ENCODE measurements around the gene P4HA3. TPM values are rescaled to one million over a fixed set of nuclear protein-coding genes. Genes with fewer than 3 reads are reported as not detected.

Gene P4HA3
- total and polyA plus RNA-seq, 2 experiments from 2014 or later, result 0.27 TPM; not detected in 1

DNA sequence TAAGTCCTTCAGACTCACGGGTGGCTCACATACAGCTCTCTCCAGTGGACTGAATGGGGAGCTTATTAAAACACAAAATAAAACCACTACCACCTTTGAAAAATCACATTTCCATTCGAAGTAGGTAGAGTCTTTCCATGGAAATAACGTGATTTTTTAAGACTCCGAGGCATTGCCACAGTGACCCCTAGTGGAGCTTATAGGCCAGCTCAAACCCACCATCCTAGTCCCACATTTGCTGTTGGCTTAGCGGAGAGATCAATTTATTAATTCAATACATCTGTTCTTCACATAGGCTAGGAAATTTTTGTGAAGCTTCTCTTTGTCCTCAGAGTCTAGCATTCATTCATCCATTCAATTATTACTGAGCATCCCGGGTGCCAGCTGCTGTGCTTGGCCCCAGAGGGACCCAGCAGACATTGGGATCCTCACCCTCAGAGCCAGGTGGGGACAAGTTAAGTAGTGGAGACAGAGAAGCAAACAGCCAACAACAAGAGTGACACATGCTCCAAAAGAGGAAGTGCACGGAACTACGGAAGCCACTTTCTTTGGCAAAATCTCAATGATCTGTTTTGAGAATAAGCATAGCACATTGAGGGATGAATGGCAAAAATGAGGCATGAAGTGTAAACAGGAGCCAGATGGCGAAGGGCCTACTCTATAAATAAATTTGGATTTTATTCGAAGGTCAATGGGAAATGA, 10.2 kb upstream of the P4HA3 start:
- no peaks in the 10 kb centered on the region for H3K9me3 ChIP-seq (ENCODE audit: low read depth)
- H3K36me3 ChIP-seq, result no peaks in the 10 kb centered on the region
- H3K27ac ChIP-seq, result no peak overlapping the region
- no peaks in the 10 kb centered on the region for H3K27me3 ChIP-seq
- no peak overlapping the region for H3K4me3 ChIP-seq
- peaks cover 3% of the 10 kb centered on the region for H3K4me1 ChIP-seq (ENCODE audit: low read depth)
- DNase-seq (ENCODE audit: low read depth in 1 of 2, low spot score in 1 of 2), result peak; percentile 42 to 64
- TF ChIP-seq, protein P1, sequence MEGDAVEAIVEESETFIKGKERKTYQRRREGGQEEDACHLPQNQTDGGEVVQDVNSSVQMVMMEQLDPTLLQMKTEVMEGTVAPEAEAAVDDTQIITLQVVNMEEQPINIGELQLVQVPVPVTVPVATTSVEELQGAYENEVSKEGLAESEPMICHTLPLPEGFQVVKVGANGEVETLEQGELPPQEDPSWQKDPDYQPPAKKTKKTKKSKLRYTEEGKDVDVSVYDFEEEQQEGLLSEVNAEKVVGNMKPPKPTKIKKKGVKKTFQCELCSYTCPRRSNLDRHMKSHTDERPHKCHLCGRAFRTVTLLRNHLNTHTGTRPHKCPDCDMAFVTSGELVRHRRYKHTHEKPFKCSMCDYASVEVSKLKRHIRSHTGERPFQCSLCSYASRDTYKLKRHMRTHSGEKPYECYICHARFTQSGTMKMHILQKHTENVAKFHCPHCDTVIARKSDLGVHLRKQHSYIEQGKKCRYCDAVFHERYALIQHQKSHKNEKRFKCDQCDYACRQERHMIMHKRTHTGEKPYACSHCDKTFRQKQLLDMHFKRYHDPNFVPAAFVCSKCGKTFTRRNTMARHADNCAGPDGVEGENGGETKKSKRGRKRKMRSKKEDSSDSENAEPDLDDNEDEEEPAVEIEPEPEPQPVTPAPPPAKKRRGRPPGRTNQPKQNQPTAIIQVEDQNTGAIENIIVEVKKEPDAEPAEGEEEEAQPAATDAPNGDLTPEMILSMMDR (IDR thresholded peaks at IDR 0.05; ENCODE audit: low read depth, low read length), result peak; percentile 78

DNA sequence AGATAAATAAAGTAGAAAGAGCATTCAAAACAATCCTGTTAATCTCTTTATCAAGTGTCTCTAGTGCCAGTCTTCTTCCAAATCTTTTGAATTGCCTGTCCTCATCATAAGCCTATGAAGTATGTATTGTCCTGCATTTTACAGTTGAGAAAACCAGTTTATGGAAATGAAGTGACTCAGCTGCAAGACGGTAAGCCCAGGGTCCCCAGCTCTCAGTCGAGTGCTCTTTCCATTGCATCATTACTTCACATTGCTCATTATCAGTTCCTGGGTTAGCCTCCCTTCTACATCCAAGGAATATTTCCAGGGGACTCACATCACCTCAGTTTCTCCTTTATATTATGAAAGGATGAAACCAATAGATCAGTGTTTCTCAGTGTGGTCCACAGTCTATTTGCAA, 9.1 kb upstream of the P4HA3 start:
- Histone ChIP-seq H3K36me3 (no peaks in the 10 kb centered on the region), H3K27me3 (no peaks in the 10 kb centered on the region), H3K27ac (no peak overlapping the region), H3K4me1 (ENCODE audit: low read depth) (peaks cover under 1% of the 10 kb centered on the region), H3K9me3 (ENCODE audit: low read depth) (no peaks in the 10 kb centered on the region), H3K4me3 (no peak overlapping the region)
- TF ChIP-seq, protein P1 (IDR thresholded peaks at IDR 0.05; ENCODE audit: low read depth, low read length), result no peak
- DNase-seq (ENCODE audit: low read depth in 1 of 2, low spot score in 1 of 2), result no peak

DNA sequence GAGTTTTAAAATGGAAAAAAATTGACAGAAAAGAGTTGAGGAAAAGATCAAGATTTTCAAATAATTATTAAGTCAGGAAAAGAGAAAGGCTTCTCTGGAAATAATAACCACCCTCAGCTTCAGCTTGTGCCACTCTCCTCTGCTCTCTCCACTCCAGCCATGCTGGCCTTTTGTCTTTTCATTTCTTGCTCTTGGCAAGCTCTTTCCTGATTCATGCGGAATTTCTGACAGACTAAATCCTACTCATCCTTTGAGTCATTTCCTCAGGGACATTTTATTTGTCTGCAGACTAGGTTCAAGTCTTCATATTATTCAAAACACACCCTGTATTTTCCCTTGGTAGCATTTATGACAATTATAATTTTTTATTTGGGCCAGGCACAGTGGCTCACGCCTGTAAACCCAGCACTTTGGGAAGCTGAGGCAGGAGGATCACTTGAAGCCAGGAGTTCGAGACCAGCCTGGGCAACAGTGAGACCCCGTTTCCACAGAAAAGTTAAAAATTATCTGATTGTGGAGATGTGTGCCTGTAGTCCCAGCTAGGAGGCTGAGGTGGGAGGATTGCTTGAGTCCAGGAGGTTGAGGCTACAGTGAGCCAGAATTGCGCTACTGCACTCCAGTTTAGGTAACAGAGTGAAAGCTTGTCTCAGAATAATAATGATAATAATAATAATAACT, 7.8 kb upstream of the P4HA3 start:
- Histone ChIP-seq H3K36me3 (no peaks in the 10 kb centered on the region), H3K27ac (no peak overlapping the region), H3K9me3 (ENCODE audit: low read depth) (no peaks in the 10 kb centered on the region), H3K4me3 (no peak overlapping the region), H3K4me1 (ENCODE audit: low read depth) (no peaks in the 10 kb centered on the region), H3K27me3 (no peaks in the 10 kb centered on the region)
- TF ChIP-seq, protein P1 (IDR thresholded peaks at IDR 0.05; ENCODE audit: low read depth, low read length), result no peak
- peak in 1 of 2 donors; percentile 83 for DNase-seq (ENCODE audit: low read depth in 1 of 2, low spot score in 1 of 2)

DNA sequence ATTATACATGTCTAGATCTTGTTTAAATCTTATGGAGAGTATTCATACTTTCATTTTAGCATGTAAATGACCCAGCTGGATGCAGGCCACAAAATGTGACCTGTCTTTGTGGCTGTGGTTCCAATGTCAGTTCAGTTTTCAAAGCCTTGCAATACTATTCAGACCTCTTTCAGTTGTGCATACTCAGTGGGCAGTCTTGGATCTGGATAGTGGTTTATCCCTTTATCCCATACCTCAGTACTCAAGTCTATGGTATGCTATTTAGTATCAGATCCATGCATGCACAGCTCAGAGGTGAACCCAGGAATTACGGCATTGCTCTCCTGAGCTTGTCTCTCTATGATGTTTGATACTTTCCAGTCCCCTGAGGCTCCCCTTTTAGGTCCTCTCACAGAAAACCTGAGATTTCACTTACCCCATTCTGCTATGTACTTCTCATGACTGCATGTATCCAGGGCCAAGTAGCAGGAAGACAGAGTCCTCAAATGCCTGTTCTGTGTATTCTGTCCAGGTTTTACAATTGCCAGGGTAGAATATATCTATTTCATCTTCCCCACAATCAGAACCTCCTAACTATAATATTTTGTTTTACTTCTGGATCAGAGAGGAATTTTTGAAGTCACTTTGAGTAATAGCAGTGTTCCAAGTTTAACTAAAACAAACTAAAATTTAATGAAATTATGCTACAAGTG, 6.9 kb upstream of the P4HA3 start:
- Histone ChIP-seq H3K4me1 (ENCODE audit: low read depth) (no peaks in the 10 kb centered on the region), H3K27ac (no peak overlapping the region)
- no peak for DNase-seq (ENCODE audit: low read depth in 1 of 2, low spot score in 1 of 2)

DNA sequence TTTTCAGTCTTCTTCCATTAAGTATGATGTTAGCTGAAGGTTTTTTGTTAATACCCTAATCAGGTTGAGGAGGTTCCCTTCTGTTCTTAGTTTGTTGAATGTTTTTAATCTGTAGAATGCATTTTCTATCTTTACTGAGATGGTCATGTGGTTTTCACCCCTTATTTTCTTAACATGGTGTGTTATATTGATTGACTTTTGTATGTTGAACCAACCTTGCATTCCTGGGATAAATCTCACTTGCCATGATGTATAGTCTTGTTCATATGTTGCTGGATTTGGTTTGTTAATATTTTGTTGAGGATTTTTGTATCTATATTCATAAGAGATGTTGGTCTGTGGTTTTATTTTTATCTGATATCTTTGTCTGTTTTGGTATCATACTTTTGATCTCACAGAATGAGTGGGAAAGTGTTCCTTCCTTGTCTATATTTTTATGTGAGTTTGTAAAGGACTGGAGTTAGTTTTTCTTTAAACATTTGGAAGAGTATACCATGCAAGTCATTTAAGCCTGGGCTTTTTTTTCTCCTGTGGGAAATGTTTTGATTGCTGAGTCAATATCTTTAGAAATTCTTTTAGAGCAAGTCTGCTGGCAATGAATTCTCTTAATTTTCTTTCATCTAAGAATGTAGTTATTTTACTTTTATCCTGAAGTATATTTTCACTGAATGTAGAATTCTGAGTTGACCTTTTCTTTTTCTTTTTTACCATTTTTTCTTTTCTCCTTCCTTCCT, 5.5 kb upstream of the P4HA3 start:
- DNase-seq (ENCODE audit: low read depth in 1 of 2, low spot score in 1 of 2), result no peak
- Histone ChIP-seq H3K4me1 (ENCODE audit: low read depth) (no peaks in the 10 kb centered on the region), H3K27ac (no peak overlapping the region), H3K36me3 (no peaks in the 10 kb centered on the region), H3K4me3 (no peak overlapping the region), H3K9me3 (ENCODE audit: low read depth) (no peaks in the 10 kb centered on the region), H3K27me3 (peaks cover 16% of the 10 kb centered on the region)
- TF ChIP-seq, protein P1 (IDR thresholded peaks at IDR 0.05; ENCODE audit: low read depth, low read length), result no peak

More for the DNA sequence above, 6.9 kb upstream of the P4HA3 start:
- peaks cover 2% of the 10 kb centered on the region for H3K27me3 ChIP-seq
- no peak overlapping the region for H3K4me3 ChIP-seq
- H3K36me3 ChIP-seq, result no peaks in the 10 kb centered on the region
- H3K9me3 ChIP-seq (ENCODE audit: low read depth), result no peaks in the 10 kb centered on the region
- TF ChIP-seq, protein P1 (IDR thresholded peaks at IDR 0.05; ENCODE audit: low read depth, low read length), result peak; percentile 3
